ENCODE results near the gene ZNF559.

ZNF559 gene

DNA sequence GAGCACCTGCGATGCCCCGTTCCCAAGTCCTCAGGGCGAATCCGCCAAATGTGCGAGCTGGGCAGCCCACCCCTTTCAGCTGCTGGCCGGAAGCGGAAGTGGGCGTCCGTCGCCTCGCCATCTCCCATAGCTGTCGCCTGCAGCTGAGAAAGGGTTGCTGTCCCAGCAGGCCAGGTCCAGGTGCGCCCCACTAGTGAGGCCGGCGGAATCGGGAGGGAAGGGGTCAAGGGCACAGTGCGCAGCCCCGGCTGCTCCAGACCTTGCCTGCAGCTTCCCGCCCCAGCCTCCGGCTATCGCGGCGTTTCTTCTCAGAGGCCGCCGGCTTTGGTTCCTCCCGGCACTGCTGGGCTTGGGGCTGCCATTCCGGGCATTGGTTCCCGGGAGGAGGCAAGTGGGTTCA is 38.9 kb downstream of the ZNF559 start, which contains the start of gene ZNF177:
Gene ZNF177 (plus strand): TSS at position 109 of the 400 bp plus-strand sequence. CDS start 15,299 bp downstream, outside the sequence.
- FAIRE-seq, result no peak

DNA sequence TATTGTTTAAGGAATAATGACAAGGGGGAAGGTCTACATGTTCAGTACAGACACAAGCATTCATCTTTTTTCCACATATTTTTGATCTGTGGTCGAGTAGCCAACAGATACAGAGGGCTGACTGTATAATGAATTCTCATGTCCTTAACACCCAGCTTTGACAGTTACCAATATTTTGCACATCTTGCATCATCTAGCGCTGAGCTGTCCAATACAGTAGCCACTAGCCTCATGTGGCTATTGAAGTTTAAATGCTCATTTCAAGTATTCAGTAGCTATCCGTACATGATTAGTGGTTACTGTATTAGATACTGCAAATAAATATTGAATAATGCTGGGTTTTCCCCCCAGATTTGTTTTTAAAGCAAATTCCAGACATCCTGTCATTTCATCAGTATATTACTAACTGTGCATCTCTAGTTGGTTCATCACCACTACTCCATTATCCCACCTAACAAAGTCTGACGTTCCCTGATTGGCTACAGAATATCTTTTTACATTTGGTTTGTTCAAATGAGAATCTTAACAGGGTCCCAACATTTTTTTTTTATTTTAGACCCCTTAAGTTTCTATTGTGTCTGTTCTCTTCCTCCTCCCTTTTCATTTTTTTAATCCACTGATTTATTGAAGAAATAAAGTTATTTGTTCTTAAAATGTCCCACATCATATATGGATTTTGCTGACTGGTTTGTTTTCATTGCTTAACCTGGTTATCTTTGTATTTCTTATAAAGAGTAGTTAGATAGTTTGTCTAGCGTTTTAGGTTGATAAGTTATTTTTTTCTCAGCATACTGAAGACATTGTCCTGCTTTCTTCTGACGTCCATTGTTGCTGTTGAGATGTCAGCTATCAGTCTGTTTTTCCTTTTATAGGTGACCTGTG is 47.0 kb downstream of the ZNF559 start:
- FAIRE-seq, result no peak

DNA sequence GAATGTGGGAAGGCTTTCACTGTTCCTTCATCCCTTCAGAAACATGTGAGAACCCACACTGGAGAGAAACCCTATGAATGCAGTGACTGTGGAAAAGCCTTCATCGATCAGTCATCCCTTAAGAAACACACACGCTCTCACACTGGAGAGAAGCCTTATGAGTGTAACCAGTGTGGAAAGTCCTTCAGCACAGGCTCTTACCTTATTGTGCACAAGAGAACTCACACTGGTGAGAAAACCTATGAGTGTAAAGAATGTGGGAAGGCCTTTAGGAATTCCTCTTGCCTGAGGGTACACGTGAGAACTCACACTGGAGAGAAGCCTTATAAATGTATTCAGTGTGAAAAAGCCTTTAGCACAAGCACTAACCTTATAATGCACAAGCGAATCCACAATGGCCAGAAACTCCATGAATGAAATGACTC is 57.4 kb downstream of the ZNF559 start:
- no peak for FAIRE-seq
